Measurements from ENCODE around the gene CCDC88C. TPM values are rescaled to one million over a fixed set of nuclear protein-coding genes. Genes with fewer than 3 reads are reported as not detected.

Gene CCDC88C
- polyA plus RNA-seq, 1 donor (not counting 4 experiments of a cell fraction or from before 2014, with no cell fraction given): 2.4 TPM

- H3K9ac ChIP-seq (ENCODE audit: control insufficient read depth, extremely low read depth, insufficient read depth, low read length): no peak overlapping the region
- no peaks in the 10 kb centered on the region for H4K20me1 ChIP-seq (ENCODE audit: control insufficient read depth, extremely low read depth, insufficient read depth, low read length)
- no peaks in the 10 kb centered on the region for H3K79me2 ChIP-seq (ENCODE audit: control insufficient read depth, insufficient read depth, low read length)
- no peaks in the 10 kb centered on the region for H3K27me3 ChIP-seq (ENCODE audit: control insufficient read depth, extremely low read depth, insufficient read depth, low read length)
- H3K9me3 ChIP-seq (ENCODE audit: control insufficient read depth, low read depth, low read length): no peaks in the 10 kb centered on the region
- DNase-seq (ENCODE audit: low read depth, low spot score): no peak
- no peaks in the 10 kb centered on the region for H3K9me1 ChIP-seq (ENCODE audit: control insufficient read depth, extremely low read depth, insufficient read depth, low read length)
- no peak overlapping the region for H3K4me2 ChIP-seq (ENCODE audit: control insufficient read depth, extremely low read depth, insufficient read depth, low read depth, low read length)
- dilution Hi-C loops (cut with MboI; ENCODE audit: extremely low pct_ligation_motif_present, low sequenced_read_pairs): no loop called here
- H2AFZ ChIP-seq (ENCODE audit: control insufficient read depth, low read length): no peak overlapping the region
- no peak for TF ChIP-seq EZH2 (IDR thresholded peaks at IDR 0.05; ENCODE audit: low read length)
- TF ChIP-seq CTCF (optimal IDR thresholded peaks at IDR 0.05 in 1 of 3, IDR thresholded peaks at IDR 0.05 in 1 of 3, conservative IDR thresholded peaks at IDR 0.05 in 1 of 3; ENCODE audit: extremely low read depth in 1 of 3, insufficient read depth in 2 of 3, low read length in 3 of 3): no peak
- no peak overlapping the region for H3K27ac ChIP-seq (ENCODE audit: control insufficient read depth, insufficient read depth, low read length)
- H3K36me3 ChIP-seq (ENCODE audit: control insufficient read depth in 2 of 2, extremely low read depth in 1 of 2, insufficient read depth in 2 of 2, low read length in 2 of 2): peaks cover 4 to 12% of the 10 kb centered on the region in 2 experiments
- FAIRE-seq: no peak
- H3K4me3 ChIP-seq (ENCODE audit: control insufficient read depth in 2 of 3, extremely low read depth in 1 of 3, insufficient read depth in 2 of 3, low read depth in 1 of 3, low read length in 3 of 3): no peak overlapping the region
- H3K4me1 ChIP-seq (ENCODE audit: control insufficient read depth, extremely low read depth, insufficient read depth, low read length): peaks cover 8% of the 10 kb centered on the region
Observed at GRCh38 chr14:91454580-91454979, 37.0 kb upstream of the CCDC88C start.

GRCh38 chr14:91454155-91454554 is 36.5 kb upstream of the CCDC88C start:
- TF ChIP-seq CTCF (optimal IDR thresholded peaks at IDR 0.05 in 1 of 3, IDR thresholded peaks at IDR 0.05 in 1 of 3, conservative IDR thresholded peaks at IDR 0.05 in 1 of 3; ENCODE audit: extremely low read depth in 1 of 3, insufficient read depth in 2 of 3, low read length in 3 of 3) (no peak), EZH2 (IDR thresholded peaks at IDR 0.05; ENCODE audit: low read length) (no peak)
- no peak overlapping the region for H3K27ac ChIP-seq (ENCODE audit: control insufficient read depth, insufficient read depth, low read length)
- no peaks in the 10 kb centered on the region for H4K20me1 ChIP-seq (ENCODE audit: control insufficient read depth, extremely low read depth, insufficient read depth, low read length)
- H3K4me2 ChIP-seq (ENCODE audit: control insufficient read depth, extremely low read depth, insufficient read depth, low read depth, low read length): no peak overlapping the region
- peaks cover 4 to 11% of the 10 kb centered on the region in 2 experiments for H3K36me3 ChIP-seq (ENCODE audit: control insufficient read depth in 2 of 2, extremely low read depth in 1 of 2, insufficient read depth in 2 of 2, low read length in 2 of 2)
- peaks cover 8% of the 10 kb centered on the region for H3K4me1 ChIP-seq (ENCODE audit: control insufficient read depth, extremely low read depth, insufficient read depth, low read length)
- no peaks in the 10 kb centered on the region for H3K79me2 ChIP-seq (ENCODE audit: control insufficient read depth, insufficient read depth, low read length)
- no peak overlapping the region for H3K9ac ChIP-seq (ENCODE audit: control insufficient read depth, extremely low read depth, insufficient read depth, low read length)
- dilution Hi-C loops (cut with MboI; ENCODE audit: extremely low pct_ligation_motif_present, low sequenced_read_pairs): no loop called here
- H3K9me1 ChIP-seq (ENCODE audit: control insufficient read depth, extremely low read depth, insufficient read depth, low read length): no peaks in the 10 kb centered on the region
- no peak for FAIRE-seq
- no peak overlapping the region for H3K4me3 ChIP-seq (ENCODE audit: control insufficient read depth in 2 of 3, extremely low read depth in 1 of 3, insufficient read depth in 2 of 3, low read depth in 1 of 3, low read length in 3 of 3)
- H3K9me3 ChIP-seq (ENCODE audit: control insufficient read depth, low read depth, low read length): no peaks in the 10 kb centered on the region
- H2AFZ ChIP-seq (ENCODE audit: control insufficient read depth, low read length): no peak overlapping the region
- no peaks in the 10 kb centered on the region for H3K27me3 ChIP-seq (ENCODE audit: control insufficient read depth, extremely low read depth, insufficient read depth, low read length)
- DNase-seq (ENCODE audit: low read depth, low spot score): no peak

Measured in keratinocyte (primary cell).